NCI-H1092 (cell line): ENCODE measurements around the gene SDK1.
"Not testable (repeated sequence)": the region's sequence is repeated elsewhere in the genome, so short reads cannot be mapped to it uniquely, and the experiment has no call there.

Experiments
- DNase-seq: peaks from one replicate; lab custom pipeline; 2025; lab: John Stamatoyannopoulos, UW

SDK1 gene

DNA sequence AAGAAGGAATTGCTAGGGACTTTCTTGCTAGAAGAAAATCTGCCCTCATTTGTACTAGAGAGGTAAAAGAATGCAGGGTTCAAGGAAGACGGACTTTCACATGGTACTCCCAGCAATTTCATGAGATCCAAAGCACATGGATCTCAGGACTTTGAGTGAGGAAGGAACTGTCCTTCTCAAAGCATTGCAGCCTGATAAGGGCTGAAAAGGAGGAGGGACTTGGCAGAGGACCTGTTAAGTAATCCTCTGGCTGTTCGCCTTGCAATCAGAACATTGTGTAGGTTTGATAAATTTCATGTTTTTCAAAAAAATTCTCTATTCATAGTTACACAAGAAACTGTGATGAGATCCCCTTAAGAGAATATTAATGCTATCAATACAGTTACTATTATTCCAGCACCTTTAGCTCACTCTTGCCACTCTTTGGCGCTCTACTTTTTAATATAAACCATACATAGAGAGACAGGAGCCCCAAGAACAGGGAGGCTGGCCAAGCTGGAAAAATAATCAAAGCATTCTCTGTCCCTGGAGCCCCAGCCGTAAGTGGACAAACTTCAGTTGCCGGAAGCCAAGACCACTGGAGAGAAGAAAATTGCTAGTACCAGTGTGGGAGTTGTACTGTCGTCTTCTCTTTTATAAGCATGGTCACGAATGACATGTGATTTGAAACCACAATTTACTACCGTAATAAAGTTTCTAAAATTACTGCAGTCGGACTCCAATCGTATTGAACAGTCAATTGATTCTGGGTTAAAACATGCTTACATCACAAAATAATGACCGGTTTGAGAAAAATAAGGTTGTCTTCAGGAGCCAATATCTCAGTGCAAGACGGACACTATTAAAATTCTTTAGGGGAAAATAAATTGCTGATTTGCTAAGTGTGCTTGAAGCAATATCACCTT is 424.4 kb downstream of the SDK1 start:
- no peak for DNase-seq

DNA sequence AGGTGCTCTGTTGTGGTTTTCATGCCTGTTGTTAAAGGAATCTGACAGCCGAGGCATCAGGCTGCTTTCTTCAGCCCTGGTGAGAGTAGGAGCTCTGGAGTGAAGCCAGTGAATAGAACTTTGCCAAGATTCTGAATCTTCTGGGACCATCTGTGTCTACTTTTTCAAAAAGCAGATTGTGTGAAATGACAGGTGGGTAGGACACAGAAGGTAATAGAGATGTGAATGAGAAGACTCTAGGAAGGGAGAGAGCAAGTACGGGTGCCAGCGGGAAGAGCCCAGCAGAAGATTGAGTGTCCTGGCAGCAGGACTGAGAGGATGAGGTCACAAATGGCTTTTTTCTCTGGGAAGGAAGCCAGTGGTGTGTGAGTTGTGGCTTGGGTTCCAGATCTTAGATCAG is 429.2 kb downstream of the SDK1 start:
- no peak for DNase-seq

DNA sequence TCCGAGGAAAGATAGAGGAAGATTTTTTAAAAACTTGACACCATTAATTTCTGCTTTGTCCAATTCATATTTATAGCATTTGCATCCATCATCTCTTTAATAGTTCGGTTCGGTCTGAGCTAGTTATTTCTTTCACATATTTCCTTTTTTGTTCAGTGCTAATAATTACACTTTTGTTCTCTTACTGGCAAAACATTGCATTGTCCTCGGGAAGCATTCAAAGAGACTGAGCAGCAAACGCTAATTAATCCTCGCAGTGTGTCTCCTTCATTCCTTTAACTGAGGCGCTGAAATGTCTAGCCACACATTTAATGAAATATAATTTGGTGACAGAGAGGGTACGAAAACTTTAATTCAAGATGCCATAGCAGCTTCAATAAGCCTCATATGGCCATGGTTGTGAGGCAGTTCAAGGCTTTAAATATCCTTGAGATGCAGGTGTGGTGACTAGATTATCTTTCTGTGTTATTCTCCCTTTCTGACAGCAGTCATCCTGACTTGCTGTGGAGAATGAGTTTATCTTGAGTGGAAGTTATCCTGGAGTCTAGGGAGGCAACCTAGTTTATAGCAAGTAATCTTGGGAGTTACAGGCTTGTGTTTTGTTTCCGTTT is 431.4 kb downstream of the SDK1 start:
- no peak for DNase-seq

DNA sequence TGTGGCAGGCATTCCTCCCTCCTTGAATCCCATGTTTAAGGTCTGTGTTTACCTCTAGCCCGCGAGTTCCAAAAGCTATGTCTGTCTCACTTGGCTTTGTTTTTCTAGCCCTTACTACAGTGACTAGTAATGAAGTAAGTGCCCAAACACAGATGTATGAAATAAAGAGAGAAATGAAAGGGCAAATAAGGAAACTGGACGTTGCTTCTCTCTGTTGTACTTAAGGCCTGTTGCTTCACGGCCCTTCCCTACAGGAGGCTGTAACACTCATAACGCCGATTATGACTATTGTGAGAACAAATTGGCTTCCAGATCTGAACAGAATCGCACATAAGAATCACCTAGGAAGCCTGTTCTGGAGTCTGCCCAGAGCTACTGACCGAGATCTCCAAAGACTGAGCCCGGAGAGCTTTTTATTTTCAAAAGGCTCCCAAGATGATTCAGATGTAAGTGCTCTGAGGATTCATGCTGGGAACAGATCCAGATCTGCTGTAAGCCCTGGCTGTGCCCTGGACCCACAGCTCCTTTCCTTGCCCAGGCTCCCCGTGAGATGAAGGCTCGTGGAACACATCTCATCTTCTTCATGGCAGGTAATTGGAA is 432.6 kb downstream of the SDK1 start:
- no peak for DNase-seq

DNA sequence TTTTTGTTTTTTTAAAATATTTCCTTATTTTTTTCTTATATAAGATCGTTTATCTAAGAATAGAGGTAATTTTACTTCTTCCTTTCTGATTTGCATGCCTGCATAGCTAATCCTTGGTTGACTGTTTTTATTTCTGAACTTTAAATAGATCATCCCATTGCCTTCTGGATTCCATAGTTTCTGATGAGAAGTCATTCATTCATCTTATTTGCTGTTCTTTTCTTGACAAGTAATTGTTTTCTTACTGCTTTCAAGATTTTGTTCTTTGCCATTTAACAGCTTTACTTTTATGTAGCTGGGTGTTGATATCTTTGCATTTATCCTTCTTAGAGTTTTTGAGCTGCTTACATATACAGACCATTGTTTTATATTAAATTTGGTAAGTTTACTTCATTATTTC is 437.9 kb downstream of the SDK1 start:
- DNase-seq = no peak

DNA sequence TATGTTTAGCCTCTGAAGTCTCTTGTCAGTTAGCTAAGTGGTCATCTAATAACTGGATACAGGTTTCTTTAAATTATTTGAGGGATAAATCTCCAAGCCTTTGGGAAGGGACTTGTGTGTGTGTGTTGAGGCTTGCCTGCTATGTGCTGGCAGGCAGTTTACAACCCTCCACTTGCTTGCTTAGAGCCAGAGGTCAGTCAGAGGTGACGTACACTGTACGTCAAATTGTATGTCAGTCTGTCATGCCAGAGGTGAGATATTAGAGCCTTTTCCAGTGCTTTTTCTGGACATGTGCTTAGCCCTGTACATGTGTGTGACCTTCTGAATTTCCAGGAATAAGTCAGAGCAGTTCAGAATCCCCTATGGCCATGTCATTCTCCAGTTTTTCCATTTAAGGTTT is 438.9 kb downstream of the SDK1 start:
- no peak for DNase-seq

DNA sequence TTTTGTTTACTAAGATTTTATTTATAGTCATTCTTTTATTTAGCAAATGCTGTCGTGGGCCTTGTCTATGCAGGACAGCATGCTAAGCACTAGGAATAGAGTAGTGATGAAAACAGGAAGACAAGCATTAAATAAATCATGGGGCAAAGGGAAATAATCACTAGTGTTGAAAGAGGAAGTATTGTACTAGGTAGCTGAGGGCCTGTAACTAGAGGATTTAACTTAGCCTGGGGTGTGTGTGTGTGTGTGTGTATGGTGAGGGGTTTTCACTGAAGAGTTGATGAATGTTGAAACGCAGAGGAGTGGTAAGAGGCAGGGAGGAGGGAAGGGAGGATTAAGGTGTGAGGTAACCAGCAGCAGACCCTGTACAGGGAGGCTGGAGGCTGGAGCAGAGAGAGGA is 446.4 kb downstream of the SDK1 start:
- no peak for DNase-seq

DNA sequence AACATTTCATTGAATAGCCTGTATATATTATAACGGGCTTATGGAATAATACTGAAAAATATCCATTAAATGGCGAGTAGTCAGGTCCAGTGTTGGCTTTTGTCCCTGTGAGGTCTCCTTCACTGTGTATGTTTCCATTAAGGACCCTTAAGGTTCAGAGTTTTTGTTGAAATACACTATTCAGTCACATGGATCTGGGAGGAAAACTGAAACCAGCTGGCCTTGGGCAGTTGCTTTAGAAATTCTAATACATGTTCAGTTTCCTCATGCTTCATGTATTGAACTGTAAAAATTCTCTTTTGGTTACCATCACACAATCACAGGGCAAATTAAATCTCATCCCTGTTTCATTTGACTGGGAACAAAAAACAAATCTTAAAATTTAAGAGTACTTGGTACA is 447.3 kb downstream of the SDK1 start:
- no peak for DNase-seq

DNA sequence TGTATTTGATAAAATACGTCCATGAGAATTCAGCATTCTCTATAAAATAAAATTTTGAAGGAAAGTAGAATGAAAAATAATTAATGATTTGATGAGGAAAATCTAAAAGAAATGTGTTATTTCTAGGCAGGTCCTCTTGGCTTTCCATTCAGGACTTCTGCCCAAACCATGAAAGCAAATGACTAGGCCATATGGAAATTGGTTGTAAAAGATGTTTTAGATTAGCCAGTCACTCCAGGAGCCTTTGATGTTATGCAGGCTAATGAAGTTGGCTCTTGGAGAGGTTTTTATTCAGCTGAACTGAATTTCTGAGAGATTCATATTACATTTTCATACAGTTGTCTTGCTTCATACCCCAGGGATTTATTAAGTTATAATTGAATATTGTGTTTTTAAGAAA is 452.8 kb downstream of the SDK1 start:
- no peak for DNase-seq

DNA sequence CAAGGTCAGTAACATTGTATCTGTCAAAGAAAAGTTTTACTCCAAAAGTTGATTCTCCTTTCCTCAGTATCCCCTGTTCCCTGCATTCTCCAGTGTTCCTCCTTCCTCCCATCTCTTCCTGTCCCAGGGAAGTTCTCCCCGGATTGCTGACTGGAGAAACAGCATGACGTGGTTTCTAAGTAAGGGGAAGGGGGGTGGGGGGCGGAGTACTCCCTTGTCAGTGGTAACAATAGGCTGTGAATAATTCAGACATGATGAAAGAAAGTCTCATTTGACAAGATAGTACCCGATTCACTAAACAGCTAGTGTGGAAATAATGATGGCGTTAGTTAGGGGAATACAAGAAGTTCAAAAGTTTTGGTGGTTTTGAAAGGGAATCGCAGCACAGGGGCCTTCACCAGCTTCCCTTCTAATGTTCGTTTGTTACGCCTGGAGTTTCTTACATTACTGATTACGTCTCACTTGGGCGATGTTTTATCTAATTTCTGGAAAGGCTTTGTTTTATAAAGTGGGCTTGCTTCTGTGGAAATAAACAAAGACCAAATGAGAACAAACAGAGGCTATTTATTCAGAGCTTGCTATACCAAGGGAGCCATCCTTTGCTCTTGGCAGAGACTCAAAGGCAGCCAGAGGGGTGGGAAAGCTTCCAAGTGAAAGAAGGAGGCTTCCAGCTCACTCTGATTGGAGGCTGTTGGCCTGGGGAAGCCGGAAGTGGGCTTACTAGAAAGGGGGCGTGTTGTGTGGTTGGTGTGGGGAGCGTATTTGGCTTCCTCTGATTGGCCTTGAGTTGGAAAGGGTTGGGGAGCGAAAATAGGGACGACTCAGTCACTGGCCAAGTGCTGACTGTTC is 453.7 kb downstream of the SDK1 start:
- peak; percentile 95 for DNase-seq

DNA sequence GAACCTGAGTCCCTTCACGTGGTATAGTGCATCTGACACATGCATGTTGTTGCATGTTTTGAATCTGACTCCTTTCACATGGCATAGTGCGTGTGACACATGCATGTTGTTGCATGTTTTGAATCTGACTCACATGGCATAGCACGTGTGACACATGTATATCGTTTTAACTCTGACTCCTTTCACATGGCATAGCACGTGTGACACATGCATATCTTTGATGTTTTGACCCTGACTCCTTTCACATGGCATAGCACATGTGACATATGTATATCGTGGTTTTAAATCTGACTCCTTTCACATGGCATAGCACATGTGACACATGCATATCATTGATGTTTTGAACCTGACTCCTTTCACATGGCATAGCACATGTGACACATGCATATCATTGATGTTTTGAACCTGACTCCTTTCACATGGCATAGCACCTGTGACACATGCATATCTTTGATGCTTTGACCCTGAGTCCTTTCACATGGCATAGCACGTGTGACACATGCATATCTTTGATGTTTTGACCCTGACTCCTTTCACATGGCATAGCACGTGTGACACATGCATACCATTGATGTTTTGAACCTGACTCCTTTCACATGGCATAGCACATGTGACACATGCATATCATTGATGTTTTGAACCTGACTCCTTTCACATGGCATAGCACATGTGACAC is 454.9 kb downstream of the SDK1 start:
- not testable (repeated sequence) for DNase-seq

DNA sequence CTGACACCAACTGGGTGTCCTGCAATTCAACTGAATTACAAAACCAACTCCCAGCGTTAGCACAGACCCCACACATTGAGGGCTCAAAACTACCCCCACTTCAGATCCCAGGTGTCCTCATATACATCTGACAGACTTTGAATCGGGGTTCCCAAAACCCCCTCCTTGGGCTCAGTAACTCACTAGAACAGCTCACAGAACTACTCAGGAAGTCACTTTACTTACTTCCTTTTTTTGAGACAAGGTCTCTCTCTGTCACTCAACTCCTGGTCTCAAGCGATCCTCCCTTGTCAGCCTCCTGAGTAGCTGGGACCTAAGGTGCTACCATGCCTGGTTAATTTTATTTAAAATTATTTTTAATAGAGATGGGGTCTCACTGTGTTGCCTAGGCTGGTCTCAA is 456.0 kb downstream of the SDK1 start:
- no peak for DNase-seq

DNA sequence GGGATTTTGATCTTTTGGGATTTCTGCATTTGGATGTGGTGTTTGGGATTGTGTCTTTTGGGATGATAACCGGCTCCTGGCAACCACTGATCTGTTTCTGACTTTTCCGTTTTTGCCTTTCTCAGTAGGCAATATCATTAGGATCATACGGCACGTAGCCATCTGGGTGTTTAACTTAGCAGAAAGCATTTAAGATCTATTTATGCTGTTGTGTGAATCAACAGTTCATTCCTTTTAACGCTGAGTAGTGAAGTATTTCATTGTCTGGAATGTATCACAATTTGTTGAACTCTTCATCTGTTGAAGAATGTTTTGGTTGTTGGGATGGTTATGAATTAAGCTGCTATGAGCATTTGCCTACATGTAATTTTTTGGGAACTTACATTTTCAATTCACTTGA is 459.6 kb downstream of the SDK1 start:
- DNase-seq = no peak

DNA sequence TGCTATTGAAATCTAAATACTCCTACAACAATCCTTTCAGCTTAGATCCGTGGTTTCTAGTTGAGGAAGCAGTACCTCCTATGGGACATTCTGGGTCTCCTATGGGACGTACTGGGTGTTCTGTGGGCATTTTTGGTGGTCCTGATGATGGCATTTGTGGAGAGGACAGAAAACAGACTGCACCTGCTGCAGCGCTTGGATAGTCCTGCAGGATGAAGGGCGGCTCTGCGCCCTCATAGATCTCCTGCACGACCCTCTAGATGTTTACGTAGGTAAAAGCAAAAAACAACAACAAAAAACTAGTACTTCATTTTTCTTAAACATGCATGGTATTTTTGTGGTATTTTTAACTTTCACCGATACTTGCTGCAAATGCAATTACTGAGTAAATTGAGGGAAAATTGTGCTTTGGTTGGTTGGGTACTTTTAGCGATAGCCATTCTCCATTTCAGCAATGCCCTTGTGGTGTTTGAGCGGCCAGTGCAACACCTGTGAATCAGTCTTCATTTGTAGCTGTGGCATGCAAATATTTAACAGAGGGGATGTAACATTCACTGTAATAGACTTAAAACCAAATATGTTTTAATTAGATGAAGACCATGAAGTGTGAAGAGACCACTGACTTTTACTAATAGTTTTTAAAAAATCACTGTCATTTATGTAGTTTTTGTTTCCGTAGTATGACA is 461.2 kb downstream of the SDK1 start:
- no peak for DNase-seq

DNA sequence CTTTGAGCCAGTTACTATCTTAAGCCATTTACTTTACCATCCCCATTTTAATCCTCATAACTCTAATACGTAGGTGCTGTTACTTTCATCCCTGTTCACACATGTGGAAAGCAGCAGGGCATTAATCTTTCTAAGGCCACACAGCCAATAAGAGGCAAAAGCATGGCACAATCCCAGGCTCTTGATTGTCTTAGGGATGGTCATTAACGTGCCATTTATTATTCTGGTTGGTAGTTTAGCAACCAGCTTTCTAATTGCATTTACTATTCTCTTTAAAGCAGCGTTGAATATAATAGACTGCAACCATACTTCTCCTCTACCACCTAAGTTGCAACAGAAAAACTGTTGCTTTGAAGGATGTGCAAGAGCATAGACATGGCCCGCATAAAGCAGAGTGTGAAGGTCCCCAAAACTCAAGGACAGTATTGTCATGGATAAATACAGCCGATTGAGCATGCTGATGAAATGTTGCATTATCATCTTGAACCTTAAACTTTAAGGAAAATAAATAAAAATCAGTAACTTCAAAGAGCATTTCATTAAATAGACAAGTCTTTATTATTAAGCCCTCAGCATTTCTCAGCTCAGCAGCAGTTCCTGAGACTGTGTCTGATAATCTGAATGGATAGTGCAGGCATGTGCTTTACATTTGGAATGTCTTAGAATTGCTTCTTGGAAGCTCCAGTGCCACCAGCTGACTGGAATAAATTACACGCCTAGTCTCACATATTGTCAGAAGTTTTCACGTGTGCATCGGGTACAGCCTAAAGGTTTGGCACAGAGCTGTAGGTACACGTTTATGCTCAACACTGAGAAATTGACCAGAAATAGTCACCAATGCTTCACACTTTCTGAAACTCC is 467.1 kb downstream of the SDK1 start:
- no peak for DNase-seq

DNA sequence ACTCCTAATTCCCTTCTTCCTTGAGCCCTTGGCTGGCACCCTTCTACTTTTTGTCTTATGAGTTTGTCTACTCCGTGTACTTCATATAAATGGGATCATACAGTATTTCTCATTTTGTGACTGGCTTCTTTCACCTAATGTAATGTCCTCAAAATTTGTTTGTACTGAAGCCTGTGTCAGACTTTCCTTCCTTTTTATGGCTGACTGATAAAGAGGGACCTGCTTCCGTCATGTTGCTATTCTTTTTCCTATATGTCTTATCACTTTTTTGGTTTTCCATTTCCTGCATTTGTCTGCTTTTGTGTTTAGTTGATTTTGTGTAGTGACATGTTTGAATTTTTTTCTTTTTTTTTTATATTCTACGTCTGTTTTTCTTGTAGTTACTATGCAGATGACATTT is 470.9 kb downstream of the SDK1 start:
- DNase-seq = no peak

DNA sequence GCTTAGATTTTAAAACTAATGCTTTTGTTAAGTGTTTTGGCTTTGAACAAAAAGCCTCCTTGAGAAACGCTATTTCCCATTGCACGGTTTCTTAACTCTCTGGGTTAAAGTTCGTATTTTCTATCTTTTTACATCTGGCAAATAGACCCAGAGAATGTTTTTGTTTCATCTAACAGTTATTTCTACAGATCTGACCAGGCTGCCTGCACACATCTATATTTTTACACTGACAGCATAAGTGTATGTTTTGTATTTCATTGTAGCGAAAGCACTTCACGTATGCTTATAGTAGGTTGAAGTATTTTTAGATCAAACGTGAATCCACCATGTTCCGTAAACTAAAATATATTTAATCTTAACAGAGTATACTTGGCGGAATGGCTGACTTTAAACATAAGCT is 477.3 kb downstream of the SDK1 start:
- no peak for DNase-seq

DNA sequence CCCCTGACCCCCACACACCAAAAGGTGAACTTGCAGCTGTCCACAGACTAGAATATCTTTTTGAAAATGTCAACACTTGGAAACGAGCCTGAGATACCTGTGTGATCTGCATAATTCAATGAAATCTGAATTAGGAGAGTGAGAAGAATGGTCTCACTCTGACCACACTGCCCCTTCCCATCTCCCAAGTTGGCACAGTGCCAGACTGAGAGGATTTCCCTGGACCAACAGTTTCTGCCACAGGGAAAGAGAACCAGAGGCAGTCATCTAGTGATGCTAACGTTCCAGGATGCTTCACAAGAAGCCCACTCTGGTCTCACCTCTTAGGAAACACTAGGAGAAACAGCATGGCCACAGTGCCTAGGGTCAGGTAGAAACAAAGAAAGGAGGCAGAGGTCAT is 479.0 kb downstream of the SDK1 start:
- DNase-seq = no peak

DNA sequence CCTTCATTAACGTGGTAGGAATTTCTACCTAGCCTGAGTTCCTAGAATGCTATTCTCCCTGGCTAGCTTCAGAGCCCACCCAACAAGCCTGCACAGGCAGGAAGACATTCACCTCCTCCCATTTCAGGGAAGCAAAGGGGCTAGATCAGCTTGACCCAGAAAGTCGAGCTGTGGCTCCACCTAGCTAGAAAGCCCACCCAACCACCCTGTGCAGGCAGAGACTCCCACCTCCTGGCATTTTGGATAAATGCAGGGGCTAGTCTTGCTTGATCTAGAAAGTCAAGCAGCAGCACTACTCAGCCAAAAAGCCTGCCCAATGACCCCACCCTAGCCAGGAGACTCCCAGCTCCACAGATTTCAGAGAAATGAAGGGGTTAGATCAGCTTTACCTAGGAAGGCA is 479.5 kb downstream of the SDK1 start:
- no peak for DNase-seq

DNA sequence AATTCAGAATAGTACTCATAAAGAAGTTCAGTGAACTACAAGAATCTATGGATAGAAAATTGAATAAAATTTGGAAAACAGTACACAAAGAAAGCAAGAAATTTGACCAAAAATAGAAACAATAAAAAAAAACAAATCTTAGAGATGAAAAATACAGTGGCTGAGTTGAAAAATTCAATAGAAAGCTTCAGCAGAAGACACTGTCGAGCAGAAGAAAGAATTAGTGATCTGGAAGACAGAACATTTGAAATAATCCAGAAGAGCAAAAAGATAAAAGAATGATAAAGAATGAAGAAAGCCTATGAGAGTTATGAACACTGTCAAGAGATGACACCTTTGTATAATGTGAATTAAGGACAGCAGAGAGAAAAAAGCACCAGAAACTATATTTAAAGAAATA is 480.6 kb downstream of the SDK1 start:
- DNase-seq = no peak
